ENCODE measurements around the gene ARHGEF17. TPM values are rescaled to one million over a fixed set of nuclear protein-coding genes. Genes with fewer than 3 reads are reported as not detected.
"Not testable (repeated sequence)": the region's sequence is repeated elsewhere in the genome, so short reads cannot be mapped to it uniquely, and the experiment has no call there.

The ARHGEF17 gene
- total RNA-seq, 1 donor from 2014 or later = not detected

DNA sequence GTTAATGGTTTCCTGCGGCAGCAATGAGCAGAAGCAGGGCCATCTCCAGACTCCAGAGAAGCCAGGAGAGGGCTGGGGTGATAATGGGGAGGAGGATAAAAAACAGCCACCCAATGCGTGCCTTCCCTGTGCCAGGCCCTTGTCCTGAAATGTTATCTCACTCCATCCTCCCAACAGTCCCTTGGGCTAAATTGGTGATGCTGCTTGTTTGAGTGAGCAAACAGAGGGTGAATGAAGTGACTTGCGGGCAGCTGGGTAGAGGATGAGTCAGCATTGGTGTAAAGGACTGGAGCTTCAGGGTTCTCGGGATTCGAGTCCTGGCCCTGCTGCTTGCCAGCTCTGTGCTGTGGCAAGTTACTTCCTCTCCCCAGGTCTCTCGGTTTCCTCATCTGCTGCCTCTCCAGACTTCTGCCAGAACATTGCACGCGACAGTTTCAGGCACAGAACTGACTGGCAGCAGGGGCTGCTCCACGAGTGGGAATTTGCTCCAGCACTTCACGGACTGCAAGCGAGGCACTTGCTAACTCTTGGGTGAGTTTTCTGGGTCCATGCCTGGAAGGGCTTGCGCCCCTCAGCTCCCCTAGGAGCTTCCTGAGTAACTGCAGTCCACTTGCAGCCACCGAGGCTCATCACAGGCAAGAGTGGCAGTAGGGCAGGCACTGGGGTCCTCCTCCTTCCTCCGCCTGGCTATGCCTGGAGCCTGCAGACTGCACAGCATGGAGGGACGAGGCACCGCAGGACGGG lies 36.0 kb upstream of the ARHGEF17 start, which contains the start of gene P2RY6:
Gene P2RY6, plus strand, starts transcription at position 403 of the 744 bp plus-strand sequence. CDS start 24,181 bp downstream, outside the sequence.
- intact Hi-C loops (cut with micrococcal nuclease) = no loop called here

DNA sequence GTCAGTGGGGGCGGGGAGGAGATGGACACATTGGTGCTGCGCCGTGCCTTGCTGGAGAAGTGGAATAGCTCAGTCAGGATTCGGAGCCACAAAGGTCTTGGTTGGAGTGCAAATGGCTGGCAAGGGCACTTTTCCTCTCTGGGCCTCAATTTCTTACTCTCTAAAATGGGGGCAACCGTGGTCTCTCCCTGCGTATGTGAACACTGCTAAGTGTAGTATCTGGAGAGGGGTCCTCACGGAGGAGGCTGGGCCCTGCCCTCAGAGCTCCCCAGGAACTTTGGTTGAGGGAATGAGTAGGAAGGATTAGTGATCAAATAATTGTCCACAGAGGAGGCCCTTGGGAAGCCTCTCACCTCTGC lies 35.4 kb upstream of the ARHGEF17 start:
- intact Hi-C loops (cut with micrococcal nuclease) = no loop called here

DNA sequence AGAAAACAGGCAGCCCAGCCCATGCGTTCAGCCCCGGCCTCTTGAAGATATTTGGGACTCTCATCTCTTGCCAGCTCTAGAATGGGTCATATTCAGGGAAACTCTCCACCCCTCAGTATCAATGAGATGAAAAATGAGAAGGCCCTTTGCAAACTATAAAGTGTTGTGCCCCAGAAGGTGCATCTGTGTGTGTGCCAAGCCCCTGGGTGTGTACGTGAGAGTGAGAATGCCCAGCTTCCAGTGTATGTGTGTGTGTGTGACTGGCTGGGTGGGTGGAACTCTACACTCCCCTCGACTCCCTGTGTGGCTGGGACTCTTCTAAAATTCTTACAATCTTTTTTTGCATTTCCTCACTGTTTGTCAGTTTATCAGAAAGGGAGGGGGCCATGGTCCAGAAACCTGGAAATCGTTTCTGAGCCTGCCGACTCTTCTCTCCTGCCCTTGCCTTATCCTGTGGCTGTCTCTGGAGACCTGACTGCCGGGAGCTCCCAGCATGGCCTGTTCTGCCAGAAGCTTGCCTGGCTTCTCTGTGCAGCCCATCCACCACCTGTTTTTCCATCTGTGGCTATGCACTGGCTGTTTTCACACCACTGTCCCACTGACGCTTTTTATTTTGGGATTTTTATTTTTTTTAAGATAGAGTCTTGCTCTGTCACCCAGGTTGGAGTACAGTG lies 34.7 kb upstream of the ARHGEF17 start:
- intact Hi-C loops (cut with micrococcal nuclease) = no loop called here

- intact Hi-C loops (cut with micrococcal nuclease) = not testable (repeated sequence)
Observed at GRCh38 chr11:73274191-73274590, 33.9 kb upstream of the ARHGEF17 start.

DNA sequence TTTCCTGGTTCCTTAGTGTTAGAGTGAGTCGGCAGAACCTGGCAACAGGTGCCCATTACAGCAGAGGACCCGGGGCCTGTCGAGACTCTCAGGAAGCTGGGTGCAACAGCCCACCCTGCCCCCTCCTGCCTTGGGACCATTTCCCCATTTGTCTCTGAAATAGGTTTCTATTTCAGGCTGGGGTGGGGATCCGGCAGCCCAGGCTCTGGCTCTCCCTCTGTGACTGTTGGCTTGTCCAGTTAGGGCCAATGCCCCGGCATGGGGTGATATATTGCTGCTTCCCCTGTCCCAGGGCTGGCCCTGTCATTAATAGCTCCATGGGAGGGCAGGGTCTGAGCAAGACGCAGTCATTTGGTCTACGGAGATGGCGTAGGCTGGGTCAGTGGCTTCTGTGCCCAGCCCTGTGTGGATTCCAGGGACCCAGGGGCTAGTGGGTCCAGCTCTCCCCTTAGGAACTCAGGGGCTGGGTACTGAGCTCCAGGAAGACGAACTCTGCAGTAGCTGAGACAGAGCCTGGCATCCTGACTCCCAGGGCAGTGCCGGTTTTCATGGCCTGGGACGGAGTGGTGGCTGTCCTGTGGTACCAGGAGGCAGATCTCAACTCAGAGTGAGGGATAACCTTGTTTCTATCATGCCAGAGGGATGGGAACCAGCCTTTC lies 33.2 kb upstream of the ARHGEF17 start:
- intact Hi-C loops (cut with micrococcal nuclease) = no loop called here

GRCh38 chr11:73275381-73275750 lies 32.7 kb upstream of the ARHGEF17 start:
- intact Hi-C loops (cut with micrococcal nuclease) = no loop called here

- intact Hi-C loops (cut with micrococcal nuclease) = no loop called here
Observed at GRCh38 chr11:73277467-73277866, 30.6 kb upstream of the ARHGEF17 start.

DNA sequence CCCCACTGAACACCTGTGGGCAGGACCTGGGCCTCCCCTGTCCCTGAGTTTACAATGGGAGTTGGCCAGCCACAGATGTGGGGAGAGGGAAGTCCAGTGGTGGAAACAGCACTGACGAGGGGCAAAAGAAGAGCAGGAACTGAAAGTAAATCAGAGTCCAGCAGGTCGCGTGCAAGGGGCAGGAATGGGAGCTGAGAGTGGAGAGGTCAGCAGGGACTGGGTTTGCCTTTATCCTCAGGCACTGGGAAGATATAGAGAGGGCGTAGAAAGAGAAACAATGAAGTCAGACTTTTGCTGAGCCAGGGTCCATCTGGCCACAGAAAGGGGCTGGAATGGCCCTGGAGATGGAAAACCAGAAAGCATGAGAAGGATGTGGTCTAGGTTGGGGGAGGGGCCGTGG lies 27.4 kb upstream of the ARHGEF17 start:
- intact Hi-C loops (cut with micrococcal nuclease) = no loop called here

DNA sequence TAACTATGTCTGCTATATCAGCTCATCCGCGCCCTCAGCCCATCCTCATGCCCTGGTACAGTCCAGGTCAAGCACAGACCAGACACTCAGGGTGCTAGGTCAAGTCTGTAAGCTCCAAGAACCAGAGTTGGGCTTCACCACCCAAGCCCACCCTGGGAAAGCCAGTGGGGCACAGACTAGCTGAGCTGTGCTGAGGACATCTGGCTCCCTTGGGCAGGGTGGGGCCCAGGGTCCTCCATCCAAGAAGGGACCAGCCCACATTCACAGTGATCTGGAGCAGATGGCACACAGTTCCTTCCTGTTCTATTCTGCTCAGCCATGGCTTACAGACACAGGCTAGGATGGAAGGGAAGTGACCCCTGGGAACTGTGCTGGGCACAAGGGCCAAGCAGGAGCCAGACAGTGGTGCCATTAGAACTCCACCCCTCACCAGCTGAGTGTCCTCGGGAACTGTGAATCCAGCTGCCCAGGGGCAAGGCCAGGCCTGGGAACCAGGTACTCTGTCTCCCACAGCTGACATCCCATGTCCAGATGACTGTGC lies 26.8 kb upstream of the ARHGEF17 start:
- intact Hi-C loops (cut with micrococcal nuclease) = no loop called here

- intact Hi-C loops (cut with micrococcal nuclease) = no loop called here
Observed at GRCh38 chr11:73281796-73282660, 26.0 kb upstream of the ARHGEF17 start.

DNA sequence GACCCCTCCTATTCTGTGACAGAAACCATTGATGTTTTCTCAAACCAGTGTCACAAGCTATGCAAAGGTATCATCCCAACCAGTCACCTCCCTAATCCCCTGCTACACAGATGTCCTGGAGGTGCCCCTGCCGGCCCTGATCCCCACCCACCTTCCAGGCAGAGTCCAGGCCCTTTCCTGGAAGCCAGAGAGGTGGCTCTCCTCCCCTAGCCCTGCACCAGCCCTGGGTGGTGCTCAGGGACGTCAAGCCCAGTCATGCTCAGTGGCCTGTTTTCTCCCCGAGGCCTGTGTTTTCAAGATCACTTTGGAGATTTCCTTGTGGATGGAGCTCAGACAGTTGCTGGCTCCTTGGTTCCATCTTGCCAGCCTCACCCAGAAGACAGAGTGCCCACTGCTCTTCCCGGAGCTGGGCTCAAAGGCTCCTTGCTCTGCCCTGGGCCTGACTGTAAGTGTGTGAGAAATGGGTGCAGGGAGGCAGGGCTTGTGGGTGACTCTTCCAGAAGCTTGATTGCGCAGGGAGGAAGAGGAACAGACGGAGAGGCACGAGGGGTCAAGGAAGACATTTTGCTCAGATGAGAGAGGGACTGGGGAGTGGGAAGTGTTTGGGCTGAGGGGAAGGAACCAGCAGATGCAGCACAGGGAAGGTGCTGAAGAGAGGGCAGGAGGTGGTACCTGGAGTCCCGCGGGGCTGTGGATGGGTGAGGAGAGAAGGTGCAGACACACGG lies 24.6 kb upstream of the ARHGEF17 start:
- intact Hi-C loops (cut with micrococcal nuclease) = no loop called here

GRCh38 chr11:73284106-73284505 lies 24.0 kb upstream of the ARHGEF17 start:
- intact Hi-C loops (cut with micrococcal nuclease) = no loop called here

DNA sequence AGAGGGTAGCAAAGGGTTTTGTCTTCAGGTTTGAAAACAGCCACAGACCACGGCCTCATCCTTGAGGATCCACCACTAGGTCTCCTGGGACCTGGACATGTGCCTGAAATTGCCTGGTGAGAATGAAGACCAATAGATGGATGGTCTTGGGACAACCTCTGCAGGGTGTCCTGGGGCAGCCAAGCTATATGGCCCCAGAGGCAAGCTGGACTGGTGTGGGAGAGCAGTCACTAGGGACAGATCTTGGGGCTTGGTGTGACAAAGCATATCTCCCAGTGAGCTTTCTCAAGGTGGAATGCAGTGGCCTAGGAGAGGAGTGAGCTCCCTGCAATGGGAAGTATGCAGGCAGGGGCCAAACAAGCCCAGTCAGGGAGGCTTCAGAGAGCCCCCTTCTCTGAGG lies 22.4 kb upstream of the ARHGEF17 start:
- intact Hi-C loops (cut with micrococcal nuclease) = no loop called here

GRCh38 chr11:73286240-73286810 lies 21.8 kb upstream of the ARHGEF17 start:
- intact Hi-C loops (cut with micrococcal nuclease) = no loop called here

- intact Hi-C loops (cut with micrococcal nuclease) = loop anchor here (2.0 kb wide), 1 partner anchor 35 kb away; no protein-coding TSS in a partner anchor
Observed at GRCh38 chr11:73287400-73288101, 20.5 kb upstream of the ARHGEF17 start.

- intact Hi-C loops (cut with micrococcal nuclease) = loop anchor here (2.0 kb wide), 1 partner anchor 36 kb away; no protein-coding TSS in a partner anchor
Observed at GRCh38 chr11:73288192-73288872, 19.7 kb upstream of the ARHGEF17 start.

DNA sequence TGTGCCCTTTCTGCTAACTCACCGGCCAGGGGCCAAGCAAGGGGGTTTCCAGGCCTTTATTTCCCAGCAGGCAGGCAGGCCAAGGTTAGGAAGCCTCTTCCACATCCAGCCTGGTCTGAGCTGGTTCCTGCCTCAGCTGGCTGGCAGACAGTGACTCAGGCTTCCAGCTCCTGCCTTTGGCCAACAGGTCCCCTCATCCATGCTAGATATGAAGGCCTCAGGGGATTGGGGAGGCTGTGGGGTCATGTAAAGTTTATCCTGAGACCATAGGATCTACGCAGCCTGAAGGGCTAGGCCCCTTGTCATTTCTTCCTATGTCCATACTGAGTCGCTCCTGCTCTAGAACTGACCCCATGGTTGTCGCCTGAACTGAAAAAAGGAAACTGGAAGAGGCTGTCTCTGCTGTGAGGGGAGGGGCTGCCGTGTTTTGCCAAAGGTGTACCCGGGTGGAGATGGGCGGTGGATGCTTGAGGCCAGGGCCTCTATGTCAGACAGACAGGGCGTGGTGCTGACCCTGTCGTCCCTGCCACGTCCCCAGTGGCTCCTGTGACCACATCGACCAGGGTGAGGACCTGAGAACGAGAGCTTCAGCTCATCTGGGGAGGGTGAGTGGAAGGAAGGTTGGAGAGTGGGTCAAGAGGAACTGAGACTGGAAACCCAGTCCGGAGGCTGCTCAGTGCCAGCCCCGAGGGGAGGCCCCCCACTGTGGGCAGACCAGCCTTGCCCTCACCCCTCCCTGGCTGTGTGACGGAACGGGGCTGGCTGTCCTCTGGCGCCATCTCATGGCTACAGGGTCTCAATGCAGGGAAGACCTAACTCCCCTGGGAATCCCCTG lies 19.0 kb upstream of the ARHGEF17 start:
- intact Hi-C loops (cut with micrococcal nuclease) = loop anchor here (1.0 to 2.0 kb wide), 2 partner anchors 36 to 104 kb away; no protein-coding TSS in a partner anchor

GRCh38 chr11:73290536-73290935 lies 17.5 kb upstream of the ARHGEF17 start:
- intact Hi-C loops (cut with micrococcal nuclease) = no loop called here

Measured in T-helper 1 cell treated with Interleukin-12 subunit alpha and Interleukin-12 subunit beta and Interleukin-4 antibody, amounts not matched to agents 30 ng/mL and 1 ng/mL, for 36 hours (primary cell).